SU-DHL-6 (cell line): Measurements from ENCODE around the gene OR5L1.

Experiments used
- H2AFZ ChIP-seq: fragments of 200-600 bp; sonication (generic); 2 replicates; pipeline ENCODE4 v1.6.1; 2014; ENCODE audit warnings: low read depth, mild to moderate bottlenecking, moderate library complexity, mixed read lengths, antibody characterized with exemption, low read length; ENCODE audit not compliant: severe bottlenecking
- H3F3A ChIP-seq: fragments of 200-600 bp; shearing (Covaris generic); 2 replicates; pipeline ENCODE4 v1.6.0; 2016; ENCODE audit warnings: antibody characterized with exemption, mild to moderate bottlenecking; ENCODE audit not compliant: insufficient read depth
- H3K27ac ChIP-seq: fragments of 200-600 bp; sonication (generic); 2 replicates; pipeline ENCODE4 v1.5.1; 2016; ENCODE audit warnings: low read depth, mild to moderate bottlenecking, low read length, moderate library complexity, mixed read lengths
- H3K27me3 ChIP-seq: fragments of 200-600 bp; sonication (generic), shearing (Covaris generic); 2 replicates; pipeline ENCODE4 v1.6.0; 2014; ENCODE audit warnings: mild to moderate bottlenecking, low read length
- H3K36me3 ChIP-seq: fragments of 200-600 bp; sonication (generic); 2 replicates; pipeline ENCODE4 v1.6.1; 2014; ENCODE audit warnings: mild to moderate bottlenecking, low read length, mixed read lengths
- H3K4me2 ChIP-seq: fragments of 300-600, 200-600 bp; shearing (Covaris generic), sonication (generic); 2 replicates; pipeline ENCODE4 v1.6.0; 2014; ENCODE audit warnings: low read length, low read depth, mild to moderate bottlenecking; ENCODE audit not compliant: poor library complexity, severe bottlenecking
- H3K4me3 ChIP-seq: fragments of 200-600 bp; sonication (generic); 2 replicates; pipeline ENCODE4 v1.5.1; 2014; ENCODE audit warnings: antibody characterized with exemption, low read length, mild to moderate bottlenecking, mixed read lengths; ENCODE audit not compliant: insufficient read depth, poor library complexity, severe bottlenecking
- H3K79me2 ChIP-seq: fragments of 200-600 bp; sonication (generic); 2 replicates; pipeline ENCODE4 v1.6.1; 2014; ENCODE audit warnings: mild to moderate bottlenecking, low read length, moderate library complexity; ENCODE audit not compliant: insufficient read depth
- H3K9ac ChIP-seq: fragments of 200-600 bp; sonication (generic); 2 replicates; pipeline ENCODE4 v1.7.0; 2014; ENCODE audit warnings: mild to moderate bottlenecking, low read length
- H3K9me2 ChIP-seq: fragments of 200-600 bp; sonication (generic); replicated peaks from 2 replicates; pipeline ENCODE4 v1.6.1; 2014; ENCODE audit warnings: low read length; ENCODE audit not compliant: insufficient read depth
- H3K9me3 ChIP-seq: fragments of 200-600 bp; sonication (generic); 2 replicates; pipeline ENCODE4 v1.6.1; 2014; ENCODE audit warnings: low read length, mixed read lengths; ENCODE audit not compliant: insufficient read depth
- H4K20me1 ChIP-seq: fragments of 200-600 bp; sonication (generic); 2 replicates; pipeline ENCODE4 v1.6.1; 2014; ENCODE audit warnings: low read depth, mild to moderate bottlenecking, antibody characterized with exemption, low read length, moderate library complexity, mixed read lengths
- EZH2phosphoT487 ChIP-seq: fragments of 200-600 bp; sonication (generic), shearing (Covaris generic); conservative IDR thresholded peaks from 2 replicates; pipeline ENCODE4 v1.6.1; 2018; ENCODE audit warnings: mild to moderate bottlenecking, antibody characterized with exemption, low read length, moderate library complexity, mixed read lengths
- TF ChIP-seq, protein P1 (sequence below): fragments of 200-600 bp; sonication (generic); IDR thresholded peaks from one replicate; pipeline ENCODE4 v1.5.1; 2017; ENCODE audit warnings: antibody characterized with exemption, mild to moderate bottlenecking, low read length, moderate library complexity; ENCODE audit not compliant: insufficient read depth, poor library complexity, severe bottlenecking

OR5L1 gene

DNA sequence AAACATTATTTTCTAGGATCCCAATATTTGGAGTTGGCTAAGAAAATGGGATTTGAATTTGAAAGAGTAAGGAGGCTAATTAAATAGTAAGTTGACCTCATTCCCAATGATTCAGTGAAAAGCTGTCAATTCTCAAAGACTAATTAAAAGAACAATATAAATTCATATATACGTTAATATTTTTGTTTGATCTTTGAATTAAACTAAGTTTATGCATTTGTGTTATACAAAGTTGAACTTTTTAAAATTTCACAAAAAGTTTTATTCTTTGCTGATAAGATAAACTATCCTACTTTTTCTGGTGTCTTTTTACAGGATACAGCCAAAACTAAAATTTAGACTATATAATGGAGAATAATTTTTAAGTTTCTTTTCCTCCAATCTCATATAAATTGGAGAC, at the start of gene OR5L1:
Gene OR5L1, plus strand, starts transcription at position 301 of the 400 bp plus-strand sequence. CDS start 100 bp downstream, outside the sequence.
- no peaks in the 10 kb centered on the region for H3K36me3 ChIP-seq
- no peak within 1 kb of the TSS for H3K4me2 ChIP-seq
- no peaks in the 10 kb centered on the region for H3F3A ChIP-seq
- no peak within 1 kb of the TSS for H3K9ac ChIP-seq
- H3K4me3 ChIP-seq = no peak within 1 kb of the TSS
- no peak within 1 kb of the TSS for H3K27ac ChIP-seq
- H3K9me3 ChIP-seq = no peaks in the 10 kb centered on the region
- no peaks in the 10 kb centered on the region for H4K20me1 ChIP-seq
- TF ChIP-seq EZH2phosphoT487 = no peak
- TF ChIP-seq, protein P1, sequence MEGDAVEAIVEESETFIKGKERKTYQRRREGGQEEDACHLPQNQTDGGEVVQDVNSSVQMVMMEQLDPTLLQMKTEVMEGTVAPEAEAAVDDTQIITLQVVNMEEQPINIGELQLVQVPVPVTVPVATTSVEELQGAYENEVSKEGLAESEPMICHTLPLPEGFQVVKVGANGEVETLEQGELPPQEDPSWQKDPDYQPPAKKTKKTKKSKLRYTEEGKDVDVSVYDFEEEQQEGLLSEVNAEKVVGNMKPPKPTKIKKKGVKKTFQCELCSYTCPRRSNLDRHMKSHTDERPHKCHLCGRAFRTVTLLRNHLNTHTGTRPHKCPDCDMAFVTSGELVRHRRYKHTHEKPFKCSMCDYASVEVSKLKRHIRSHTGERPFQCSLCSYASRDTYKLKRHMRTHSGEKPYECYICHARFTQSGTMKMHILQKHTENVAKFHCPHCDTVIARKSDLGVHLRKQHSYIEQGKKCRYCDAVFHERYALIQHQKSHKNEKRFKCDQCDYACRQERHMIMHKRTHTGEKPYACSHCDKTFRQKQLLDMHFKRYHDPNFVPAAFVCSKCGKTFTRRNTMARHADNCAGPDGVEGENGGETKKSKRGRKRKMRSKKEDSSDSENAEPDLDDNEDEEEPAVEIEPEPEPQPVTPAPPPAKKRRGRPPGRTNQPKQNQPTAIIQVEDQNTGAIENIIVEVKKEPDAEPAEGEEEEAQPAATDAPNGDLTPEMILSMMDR = no peak
- H2AFZ ChIP-seq = no peak within 1 kb of the TSS
- H3K79me2 ChIP-seq = no peaks in the 10 kb centered on the region
- no peaks in the 10 kb centered on the region for H3K9me2 ChIP-seq
- no peaks in the 10 kb centered on the region for H3K27me3 ChIP-seq

DNA sequence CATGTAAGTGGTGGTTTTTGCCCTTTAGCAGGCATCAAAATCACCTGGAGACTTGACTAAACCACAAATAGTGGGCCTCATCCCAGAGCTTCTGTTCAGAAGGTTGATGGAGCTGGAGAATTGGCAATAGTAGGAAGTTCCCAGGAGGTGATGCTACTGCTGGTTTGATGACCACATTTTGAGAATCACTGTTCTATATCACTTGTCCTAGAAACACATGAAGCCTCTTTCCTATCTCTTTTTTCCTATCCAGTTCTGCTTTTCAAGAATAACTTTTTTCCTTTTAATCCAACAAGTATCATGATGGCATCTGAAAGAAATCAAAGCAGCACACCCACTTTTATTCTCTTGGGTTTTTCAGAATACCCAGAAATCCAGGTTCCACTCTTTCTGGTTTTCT, 38.0 kb upstream of the OR5L1 start, which contains the start of gene OR5D13:
Gene OR5D13, plus strand, starts transcription at position 301 of the 400 bp plus-strand sequence. Its CDS starts 0 bp downstream, at position 301.
- H3K4me3 ChIP-seq = no peak within 1 kb of the TSS
- no peak within 1 kb of the TSS for H2AFZ ChIP-seq
- no peaks in the 10 kb centered on the region; the same call in 1 of the 2 replicates for H3K9me3 ChIP-seq
- no peaks in the 10 kb centered on the region for H3F3A ChIP-seq
- TF ChIP-seq EZH2phosphoT487 = no peak
- TF ChIP-seq, protein P1 = no peak
- H3K4me2 ChIP-seq = no peak within 1 kb of the TSS
- H3K9me2 ChIP-seq = no peaks in the 10 kb centered on the region
- no peak within 1 kb of the TSS for H3K27ac ChIP-seq
- no peaks in the 10 kb centered on the region for H3K36me3 ChIP-seq
- H3K79me2 ChIP-seq = no peaks in the 10 kb centered on the region
- no peaks in the 10 kb centered on the region for H4K20me1 ChIP-seq
- no peaks in the 10 kb centered on the region for H3K27me3 ChIP-seq
- H3K9ac ChIP-seq = no peak within 1 kb of the TSS

DNA sequence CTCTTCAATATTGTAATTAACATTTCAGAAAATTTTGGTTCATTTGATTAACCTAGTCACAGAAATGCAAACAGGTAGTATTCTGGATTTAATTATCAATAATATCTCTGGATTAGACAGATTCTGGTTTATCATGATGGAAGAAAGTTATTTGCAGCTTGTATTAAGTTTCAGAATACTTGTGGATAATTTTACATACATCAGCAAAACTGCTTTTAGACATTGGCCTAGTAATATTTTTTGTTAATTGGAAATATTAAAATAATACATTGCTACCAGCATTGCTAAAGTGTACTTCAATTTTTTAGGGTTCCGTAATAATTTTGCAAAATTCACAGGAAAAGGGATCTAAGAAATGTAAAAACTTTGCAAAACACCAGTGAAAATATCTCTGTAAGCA, 19.6 kb upstream of the OR5L1 start:
- H3K9me3 ChIP-seq = no peaks in the 10 kb centered on the region
- TF ChIP-seq, protein P1 = no peak
- TF ChIP-seq EZH2phosphoT487 = no peak

DNA sequence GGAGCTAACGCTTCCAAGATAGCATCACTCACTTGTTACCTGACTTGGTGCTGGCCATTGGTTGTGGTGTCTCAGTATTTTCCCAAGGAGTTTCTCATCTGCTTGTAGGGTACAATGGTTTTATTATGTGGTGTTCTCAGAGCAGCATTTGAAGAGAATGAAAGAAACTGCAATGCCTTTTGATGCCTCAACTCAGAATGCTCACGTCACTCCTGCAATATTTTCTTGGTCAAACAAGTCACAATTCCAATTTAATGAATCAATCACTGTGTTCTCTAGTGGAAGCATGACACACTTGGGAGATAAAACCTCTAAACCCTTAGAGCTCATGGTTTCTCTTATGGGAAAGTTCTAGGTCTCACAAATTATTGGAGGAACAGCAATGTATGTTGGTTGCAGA, 17.8 kb upstream of the OR5L1 start:
- Histone ChIP-seq H3K9ac (no peak overlapping the region), H3K36me3 (no peaks in the 10 kb centered on the region), H3K27me3 (no peaks in the 10 kb centered on the region), H4K20me1 (no peaks in the 10 kb centered on the region), H3K9me3 (no peaks in the 10 kb centered on the region), H3F3A (no peaks in the 10 kb centered on the region), H3K4me2 (no peak overlapping the region), H3K79me2 (no peaks in the 10 kb centered on the region), H3K9me2 (no peaks in the 10 kb centered on the region), H3K4me3 (no peak overlapping the region), H3K27ac (no peak overlapping the region), H2AFZ (no peak overlapping the region)
- no peak for TF ChIP-seq EZH2phosphoT487

More for the DNA sequence above, 19.6 kb upstream of the OR5L1 start:
- Histone ChIP-seq H3K9ac (no peak overlapping the region), H3F3A (no peaks in the 10 kb centered on the region), H3K27me3 (no peaks in the 10 kb centered on the region), H4K20me1 (no peaks in the 10 kb centered on the region), H3K4me2 (no peak overlapping the region), H3K79me2 (no peaks in the 10 kb centered on the region), H2AFZ (no peak overlapping the region), H3K4me3 (no peak overlapping the region), H3K36me3 (no peaks in the 10 kb centered on the region), H3K27ac (no peak overlapping the region), H3K9me2 (no peaks in the 10 kb centered on the region)
